Activated CD4-positive, alpha-beta memory T cell treated with anti-CD3 and anti-CD28 coated beads, Interleukin-2, amount 10 ng/mL, durations not matched to agents 7 days and 5 days (primary cell): ENCODE measurements around the gene AZU1. TPM values are rescaled to one million over a fixed set of nuclear protein-coding genes. Genes with fewer than 3 reads are reported as not detected.

Source experiments
- CTCF ChIA-PET: fragments of 350-600 bp; sonication (Branson Sonifier 250); formaldehyde crosslinking; loops from one replicate; lab custom pipeline; 2021; ENCODE audit warnings: antibody characterized with exemption, inconsistent platforms; lab: Charles Lee
- POLR2A ChIA-PET: fragments of 350-600 bp; sonication (Branson Sonifier 250); formaldehyde crosslinking; loops from one replicate; lab custom pipeline; 2021; ENCODE audit warnings: antibody characterized with exemption; lab: Charles Lee
- DNase-seq: peaks from one replicate; pipeline ENCODE4 v3.0.0-alpha.2; 2020
- H3K27ac Mint-ChIP-seq: one replicate; pipeline ENCODE4 v1.8.0; 2021; ENCODE audit warnings: mild to moderate bottlenecking, mixed read lengths
- H3K27me3 Mint-ChIP-seq: one replicate; pipeline ENCODE4 v1.8.0; 2021; ENCODE audit warnings: mixed read lengths
- H3K36me3 Mint-ChIP-seq: one replicate; pipeline ENCODE4 v1.8.0; 2021; ENCODE audit warnings: low read depth, mixed read lengths
- H3K4me1 Mint-ChIP-seq: one replicate; pipeline ENCODE4 v1.8.0; 2021; ENCODE audit warnings: mixed read lengths
- H3K4me3 Mint-ChIP-seq: one replicate; pipeline ENCODE4 v1.8.0; 2021; ENCODE audit warnings: mild to moderate bottlenecking, mixed read lengths
- H3K9me3 Mint-ChIP-seq: one replicate; pipeline ENCODE4 v1.8.0; 2021; ENCODE audit warnings: mixed read lengths
- total RNA-seq, 2 experiments: library from RNA; stranded (reverse); gene quantifications; one replicate each; pipeline ENCODE4 v1.2.3, GENCODE V29; 2021

AZU1 gene
- total RNA-seq, 2 experiments from 2014 or later, result not detected

- no peak for DNase-seq
- Mint-ChIP-seq H3K4me3 (no peak overlapping the region), H3K36me3 (peaks cover 64% of the 10 kb centered on the region), H3K27ac (no peak overlapping the region), H3K9me3 (no peaks in the 10 kb centered on the region), H3K4me1 (peaks cover 20% of the 10 kb centered on the region), H3K27me3 (no peaks in the 10 kb centered on the region)
- CTCF ChIA-PET, result no interaction called here
- POLR2A ChIA-PET, result interaction anchor here (3.0 kb wide), 1 partner anchor 12 kb away, joined by 7 read pairs; no protein-coding TSS in a partner anchor
These were observed 19.8 kb upstream of the AZU1 start for GRCh38 chr19:807627-808422.

GRCh38 chr19:808423-808775, 19.2 kb upstream of the AZU1 start:
- Mint-ChIP-seq H3K4me1 (peaks cover 16% of the 10 kb centered on the region), H3K27ac (no peak overlapping the region), H3K9me3 (no peaks in the 10 kb centered on the region), H3K27me3 (no peaks in the 10 kb centered on the region), H3K4me3 (no peak overlapping the region), H3K36me3 (peaks cover 61% of the 10 kb centered on the region)
- ChIA-PET POLR2A (interaction anchor here (3.0 kb wide), 1 partner anchor 12 kb away, joined by 7 read pairs; no protein-coding TSS in a partner anchor), CTCF (no interaction called here)
- DNase-seq, result no peak

- CTCF ChIA-PET, result no interaction called here
- Mint-ChIP-seq H3K4me1 (peaks cover 10% of the 10 kb centered on the region), H3K27ac (no peak overlapping the region), H3K36me3 (peaks cover 62% of the 10 kb centered on the region), H3K27me3 (no peaks in the 10 kb centered on the region), H3K4me3 (no peak overlapping the region), H3K9me3 (no peaks in the 10 kb centered on the region)
- POLR2A ChIA-PET, result interaction anchor here (1.5 kb wide), 1 partner anchor 12 kb away, joined by 5 read pairs; no protein-coding TSS in a partner anchor
- DNase-seq, result no peak
These were observed 17.4 kb upstream of the AZU1 start for GRCh38 chr19:810077-810855.

- ChIA-PET CTCF (no interaction called here), POLR2A (interaction anchor here (1.0 to 1.5 kb wide), 2 partner anchors 12 to 13 kb away, joined by 3 to 5 read pairs; no protein-coding TSS in a partner anchor)
- Mint-ChIP-seq H3K9me3 (no peaks in the 10 kb centered on the region), H3K36me3 (peaks cover 61% of the 10 kb centered on the region), H3K4me1 (peaks cover 10% of the 10 kb centered on the region), H3K27me3 (no peaks in the 10 kb centered on the region), H3K27ac (no peak overlapping the region), H3K4me3 (no peak overlapping the region)
- DNase-seq, result no peak
These were observed 16.7 kb upstream of the AZU1 start for GRCh38 chr19:810883-811489.

GRCh38 chr19:811506-812048, 16.1 kb upstream of the AZU1 start:
- Mint-ChIP-seq H3K4me1 (peaks cover 10% of the 10 kb centered on the region), H3K9me3 (no peaks in the 10 kb centered on the region), H3K27ac (no peak overlapping the region), H3K27me3 (no peaks in the 10 kb centered on the region), H3K4me3 (no peak overlapping the region), H3K36me3 (peaks cover 65% of the 10 kb centered on the region)
- CTCF ChIA-PET, result no interaction called here
- no peak for DNase-seq
- POLR2A ChIA-PET, result interaction anchor here (1.0 kb wide), 1 partner anchor 13 kb away, joined by 3 read pairs; no protein-coding TSS in a partner anchor

GRCh38 chr19:812049-812746, 15.4 kb upstream of the AZU1 start:
- H3K27ac Mint-ChIP-seq, result no peak overlapping the region
- H3K4me3 Mint-ChIP-seq, result no peak overlapping the region
- H3K9me3 Mint-ChIP-seq, result no peaks in the 10 kb centered on the region
- no peak for DNase-seq
- no peaks in the 10 kb centered on the region for H3K27me3 Mint-ChIP-seq
- H3K4me1 Mint-ChIP-seq, result peaks cover 8% of the 10 kb centered on the region
- CTCF ChIA-PET, result no interaction called here
- peaks cover 61% of the 10 kb centered on the region for H3K36me3 Mint-ChIP-seq
- POLR2A ChIA-PET, result interaction anchor here (1.0 kb wide), 1 partner anchor 14 kb away, joined by 3 read pairs; no protein-coding TSS in a partner anchor

- Mint-ChIP-seq H3K27me3 (no peaks in the 10 kb centered on the region), H3K9me3 (no peaks in the 10 kb centered on the region), H3K27ac (no peak overlapping the region), H3K4me1 (peaks cover 2% of the 10 kb centered on the region), H3K4me3 (no peak overlapping the region), H3K36me3 (peaks cover 56% of the 10 kb centered on the region)
- CTCF ChIA-PET, result no interaction called here
- POLR2A ChIA-PET, result no interaction called here
- DNase-seq, result no peak
These were observed 14.9 kb upstream of the AZU1 start for GRCh38 chr19:812747-813218.

- Mint-ChIP-seq H3K27me3 (no peaks in the 10 kb centered on the region), H3K36me3 (peaks cover 52% of the 10 kb centered on the region), H3K4me1 (no peaks in the 10 kb centered on the region), H3K9me3 (no peaks in the 10 kb centered on the region), H3K4me3 (no peak overlapping the region), H3K27ac (no peak overlapping the region)
- ChIA-PET POLR2A (interaction anchor here (2.6 kb wide), 1 partner anchor 12 kb away, joined by 9 read pairs; no protein-coding TSS in a partner anchor), CTCF (no interaction called here)
- no peak for DNase-seq
These were observed 14.2 kb upstream of the AZU1 start for GRCh38 chr19:813219-814151.

- Mint-ChIP-seq H3K27me3 (no peaks in the 10 kb centered on the region), H3K4me3 (no peak overlapping the region), H3K27ac (no peak overlapping the region), H3K9me3 (no peaks in the 10 kb centered on the region), H3K36me3 (peaks cover 47% of the 10 kb centered on the region), H3K4me1 (no peaks in the 10 kb centered on the region)
- no peak for DNase-seq
- CTCF ChIA-PET, result no interaction called here
- POLR2A ChIA-PET, result interaction anchor here (0.8 to 2.6 kb wide), 4 partner anchors 11 to 28 kb away, joined by 3 to 9 read pairs (median 4); no protein-coding TSS in a partner anchor
These were observed 13.2 kb upstream of the AZU1 start for GRCh38 chr19:814152-815078.

- H3K4me1 Mint-ChIP-seq, result no peaks in the 10 kb centered on the region
- DNase-seq, result no peak
- H3K9me3 Mint-ChIP-seq, result no peaks in the 10 kb centered on the region
- ChIA-PET CTCF (no interaction called here), POLR2A (interaction anchor here (0.9 to 2.6 kb wide), 3 partner anchors 12 to 18 kb away, joined by 3 to 9 read pairs (median 5); no protein-coding TSS in a partner anchor)
- peaks cover 39% of the 10 kb centered on the region for H3K36me3 Mint-ChIP-seq
- H3K27me3 Mint-ChIP-seq, result peaks cover 6% of the 10 kb centered on the region
- H3K27ac Mint-ChIP-seq, result no peak overlapping the region
- no peak overlapping the region for H3K4me3 Mint-ChIP-seq
These were observed 12.4 kb upstream of the AZU1 start for GRCh38 chr19:815079-815774.
